ENCODE measurements around the gene CLTC. TPM values are rescaled to one million over a fixed set of nuclear protein-coding genes. Genes with fewer than 3 reads are reported as not detected.

Gene CLTC
- polyA plus RNA-seq, 1 of the 3 experiments (the other 2 are of a cell fraction): 160 TPM

- no peak for DNase-seq
- Histone ChIP-seq H4K20me1 (ENCODE audit: insufficient read depth) (0 out of 2 replicates have a peak, but pooled peaks cover 4% of the 10 kb centered on the region), H3K9me2 (no peaks in the 10 kb centered on the region), H3K4me2 (peak overlapping the region; percentile 17; the same call in 1 of the 2 replicates), H3F3A (replicated peaks; ENCODE audit: insufficient read depth) (peaks cover 69% of the 10 kb centered on the region), H3K27ac (ENCODE audit: low read depth in 2 of 2, low read length in 1 of 2) (peak overlapping the region in 1 of 2 experiments; percentile 48; a peak in 2 of 4 replicates), H3K9me3 (no peaks in the 10 kb centered on the region), H3K9ac (peak overlapping the region; percentile 11; the same call in 1 of the 2 replicates), H3K4me1 (ENCODE audit: control insufficient read depth in 1 of 2, insufficient read depth in 2 of 2, low read depth in 1 of 2, low read length in 1 of 2) (peaks cover 3 to 8% of the 10 kb centered on the region in 2 experiments), H3K79me2 (ENCODE audit: insufficient read depth) (peaks cover 85% of the 10 kb centered on the region), H3K27me3 (ENCODE audit: insufficient read depth) (no peaks in the 10 kb centered on the region), H2AFZ (ENCODE audit: low read depth) (no peak overlapping the region), H3K36me3 (replicated peaks in 1 of 2; ENCODE audit: control insufficient read depth in 1 of 2, insufficient read depth in 2 of 2, low read length in 1 of 2) (peaks cover 98 to 100% of the 10 kb centered on the region in 2 experiments), H3K4me3 (ENCODE audit: low read depth in 2 of 2, low read length in 1 of 2) (no peak overlapping the region)
- ChIA-PET POLR2A (interaction anchor here (1.7 kb wide), 1 partner anchor 10 kb away, joined by 3 read pairs; no protein-coding TSS in a partner anchor), CTCF (no interaction called here)
- WGBS (ENCODE audit: low lambda C conversion rate): 68% methylated on average over 4 of the region's 4 CpGs
- TF ChIP-seq TCF12 (IDR thresholded peaks at IDR 0.05) (no peak), MEF2A (IDR thresholded peaks at IDR 0.05; ENCODE audit: borderline replicate concordance, low read depth) (0 out of 2 replicates have a peak, but pooled peaks have one; percentile 19), USF1 (IDR thresholded peaks at IDR 0.05; ENCODE audit: borderline replicate concordance, low read depth) (no peak), EP300 (IDR thresholded peaks at IDR 0.05; ENCODE audit: borderline replicate concordance in 1 of 2, low read depth in 1 of 2, low read length in 1 of 2) (no peak), PBX3 (IDR thresholded peaks at IDR 0.05) (no peak), MAX (IDR thresholded peaks at IDR 0.05; ENCODE audit: low read depth) (no peak), SIN3A (IDR thresholded peaks at IDR 0.05; ENCODE audit: borderline replicate concordance, low read depth, low read length) (no peak), JUND (IDR thresholded peaks at IDR 0.05) (peak; percentile 27; the same call in 1 of the 2 replicates), IRF3 (IDR thresholded peaks at IDR 0.05; ENCODE audit: low read depth, low read length) (no peak), RFX5 (IDR thresholded peaks at IDR 0.05; ENCODE audit: low read length) (no peak), ELF1 (IDR thresholded peaks at IDR 0.05) (no peak), RCOR1 (IDR thresholded peaks at IDR 0.05; ENCODE audit: low read length) (no peak), EZH2phosphoT487 (IDR thresholded peaks at IDR 0.05; ENCODE audit: borderline replicate concordance, low read depth) (no peak)
Measured at GRCh38 chr17:59680314-59680713, 60.6 kb downstream of the CLTC start.

- POLR2A ChIA-PET: interaction anchor here (1.1 kb wide), 1 partner anchor 24 kb away, joined by 3 read pairs; the partner anchor contains the start of genes PTRH2 and VMP1
- 0 out of 2 replicates have a peak, but pooled peaks have one; percentile 1 for TF ChIP-seq FOSL2 (IDR thresholded peaks at IDR 0.05; ENCODE audit: borderline replicate concordance, low read depth)
- TF ChIP-seq MAX (IDR thresholded peaks at IDR 0.05; ENCODE audit: low read depth): no peak
- Histone ChIP-seq H4K20me1 (ENCODE audit: insufficient read depth) (0 out of 2 replicates have a peak, but pooled peaks cover 19% of the 10 kb centered on the region), H3K27me3 (ENCODE audit: insufficient read depth) (no peaks in the 10 kb centered on the region), H3K4me1 (ENCODE audit: control insufficient read depth in 1 of 2, insufficient read depth in 2 of 2, low read depth in 1 of 2, low read length in 1 of 2) (peaks cover 2 to 8% of the 10 kb centered on the region in 2 experiments), H3K9me2 (no peaks in the 10 kb centered on the region), H3K27ac (ENCODE audit: low read depth in 2 of 2, low read length in 1 of 2) (no peak overlapping the region; a peak in 2 of 4 replicates), H3K36me3 (replicated peaks in 1 of 2; ENCODE audit: control insufficient read depth in 1 of 2, insufficient read depth in 2 of 2, low read length in 1 of 2) (peaks cover 98 to 100% of the 10 kb centered on the region in 2 experiments), H3K4me2 (no peak overlapping the region), H3K9me3 (no peaks in the 10 kb centered on the region), H3K79me2 (ENCODE audit: insufficient read depth) (peaks cover 85% of the 10 kb centered on the region), H2AFZ (ENCODE audit: low read depth) (no peak overlapping the region), H3K4me3 (ENCODE audit: low read depth in 2 of 2, low read length in 1 of 2) (no peak overlapping the region), H3K9ac (no peak overlapping the region), H3F3A (replicated peaks; ENCODE audit: insufficient read depth) (peaks cover 81% of the 10 kb centered on the region)
- CTCF ChIA-PET: interaction anchor here (1.3 kb wide), 1 partner anchor 372 kb away, joined by 3 read pairs; no protein-coding TSS in a partner anchor
- DNase-seq: no peak
Measured at GRCh38 chr17:59683283-59683682, 63.6 kb downstream of the CLTC start.

Data from SK-N-SH (cell line).